ENCODE measurements around the gene MED7. TPM values are rescaled to one million over a fixed set of nuclear protein-coding genes. Genes with fewer than 3 reads are reported as not detected.

MED7 gene
- polyA plus RNA-seq, 5 donors, result 15.8 to 24.5 (median 17.7) TPM

DNA sequence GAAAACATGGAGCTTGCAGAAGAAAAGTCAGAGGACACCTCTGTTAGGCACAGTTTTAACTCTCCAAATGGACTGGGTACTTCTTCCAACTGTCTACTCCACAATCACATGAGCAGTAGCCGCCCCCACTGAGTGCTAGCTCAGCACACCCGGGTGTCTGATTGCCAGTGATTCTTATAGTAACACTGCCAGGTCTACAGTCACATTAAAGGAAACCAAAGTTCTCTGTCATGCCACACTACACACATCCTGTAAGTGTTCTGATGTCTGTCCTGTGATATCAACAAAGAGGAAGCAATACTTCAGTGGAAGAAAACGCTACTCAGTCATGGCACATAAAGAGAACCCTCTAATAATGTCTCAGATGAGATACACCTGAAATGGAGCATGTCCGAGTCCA lies 33.7 kb downstream of the MED7 start, which contains the start of gene HAVCR2:
Gene HAVCR2, minus strand, starts transcription at position 69 of the 400 bp plus-strand sequence. Its CDS starts 61 bp downstream, at position 8.
- DNase-seq, result no peak

DNA sequence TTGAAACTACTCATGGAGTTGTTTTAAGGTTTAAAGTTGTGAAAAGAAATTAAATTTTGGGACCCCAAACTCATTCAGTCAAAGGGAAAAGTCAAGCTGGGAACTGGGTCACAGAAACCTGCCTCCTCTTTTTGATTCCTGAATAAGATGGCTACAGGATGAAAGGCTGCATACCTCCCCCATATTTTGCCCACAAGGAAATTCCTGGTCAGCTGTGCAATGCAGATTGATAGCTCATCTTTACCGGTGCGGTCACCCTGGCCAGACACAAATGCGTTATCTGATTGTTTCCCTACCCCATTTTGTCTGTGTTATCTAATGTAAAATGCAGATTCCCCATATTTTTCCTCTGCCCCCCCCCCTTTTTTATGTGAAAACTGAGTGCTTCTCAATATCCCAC lies 35.2 kb downstream of the MED7 start:
- no peak for DNase-seq

DNA sequence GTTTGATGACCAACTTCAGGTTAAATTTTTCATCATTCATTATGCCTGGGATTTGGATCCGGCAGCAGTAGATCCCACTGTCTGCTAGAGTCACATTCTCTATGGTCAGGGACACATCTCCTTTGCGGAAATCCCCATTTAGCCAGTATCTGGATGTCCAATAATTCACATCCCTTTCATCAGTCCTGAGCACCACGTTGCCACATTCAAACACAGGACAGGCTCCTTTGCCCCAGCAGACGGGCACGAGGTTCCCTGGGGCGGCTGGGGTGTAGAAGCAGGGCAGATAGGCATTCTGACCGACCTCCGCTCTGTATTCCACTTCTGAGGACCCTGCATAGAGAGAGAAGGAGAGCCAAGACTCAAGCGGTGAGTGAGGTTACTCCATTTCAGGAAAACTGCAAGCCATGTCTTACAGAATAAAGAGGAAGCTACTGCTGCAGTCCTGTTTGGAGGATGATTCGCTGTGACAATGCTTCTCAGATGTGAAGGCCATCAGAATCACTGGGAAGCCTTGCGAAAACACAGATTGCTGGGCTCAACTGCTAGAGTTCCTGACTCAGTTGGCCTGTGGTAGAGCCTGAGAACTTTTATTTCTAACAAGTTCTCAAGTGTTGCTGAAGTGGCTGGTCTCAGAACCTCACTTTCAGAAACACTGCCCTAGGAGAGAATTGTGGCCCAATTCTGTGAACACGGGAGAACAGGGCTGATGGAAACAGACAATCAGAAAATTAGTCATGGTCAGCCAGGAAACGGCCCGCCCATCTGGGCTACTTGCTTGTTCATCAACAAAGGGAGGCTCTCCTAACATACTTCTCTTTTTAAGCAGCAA lies 35.8 kb downstream of the MED7 start:
- DNase-seq, result no peak

DNA sequence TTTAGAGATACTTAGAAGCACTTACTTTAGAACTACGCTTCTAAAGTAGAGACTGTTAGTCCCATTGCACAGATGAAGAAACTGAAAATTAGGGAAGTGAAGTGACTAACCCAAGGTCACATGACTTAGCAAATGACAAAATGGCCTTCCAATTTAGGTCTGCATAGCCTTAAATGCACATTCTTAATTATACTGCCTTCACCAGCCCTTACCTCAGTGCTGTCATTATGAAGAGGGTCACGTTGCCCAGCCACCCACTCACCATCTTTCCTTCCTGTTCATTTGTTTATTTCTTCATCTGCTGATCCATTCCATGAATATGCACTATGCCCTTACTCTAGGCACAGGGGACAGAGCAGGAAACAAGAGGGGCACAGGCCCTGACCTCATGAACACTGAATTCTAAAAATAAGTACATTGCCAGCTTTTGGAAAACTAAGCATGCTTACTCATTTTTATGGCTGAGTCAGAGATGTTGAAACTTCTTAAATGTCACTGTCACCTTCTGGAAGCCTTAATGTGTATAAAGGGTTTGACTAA lies 42.5 kb downstream of the MED7 start:
- no peak for DNase-seq

DNA sequence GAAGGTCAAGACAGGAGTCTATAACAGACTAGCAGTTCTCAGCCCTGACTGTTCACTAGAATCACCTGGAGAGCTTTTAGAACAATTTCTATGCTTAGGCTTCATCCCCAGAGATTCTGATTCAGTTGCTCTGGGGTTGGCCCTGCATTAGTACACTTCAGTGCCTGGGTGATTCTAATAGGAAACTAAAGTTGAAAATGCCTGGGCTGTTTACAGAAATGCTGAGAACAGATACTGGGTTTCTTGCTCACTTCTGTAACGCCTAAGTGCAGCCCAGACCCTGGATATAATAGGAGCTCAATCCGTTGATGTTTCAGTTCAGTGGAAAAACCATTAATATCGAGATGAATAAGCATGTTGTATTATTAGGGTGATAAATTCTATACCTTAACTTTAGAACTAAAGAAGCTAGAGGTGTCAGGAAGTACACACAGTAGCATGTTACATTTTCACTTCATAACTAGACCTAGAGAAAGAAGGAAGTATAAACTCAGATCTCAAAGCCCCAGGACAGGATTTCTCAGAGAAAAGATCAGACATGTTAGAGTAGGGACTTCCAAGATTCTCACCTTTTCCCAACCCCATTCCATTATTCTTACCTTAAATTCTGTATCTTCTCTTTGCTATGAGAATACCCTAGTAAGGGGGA lies 54.2 kb downstream of the MED7 start:
- DNase-seq, result no peak

Other genes starting within 250 kb of the MED7 start
- 1 to 10 TPM in 1 of 5 donors, under 1 TPM in 4; 0.33 to 1.3 (median 0.69) TPM for gene TIMD4, start 179.6 kb downstream of the MED7 start, polyA plus RNA-seq (ENCODE audit: insufficient read depth in 1 of 5, insufficient read length in 5 of 5, low replicate concordance in 1 of 5)
- 1 to 10 TPM in 3 of 5 donors, under 1 TPM in 2; 0.24 to 1.5 (median 1.1) TPM for gene HAVCR1, start 83.7 kb downstream of the MED7 start, polyA plus RNA-seq (ENCODE audit: insufficient read depth in 1 of 5, insufficient read length in 5 of 5, low replicate concordance in 1 of 5)
- gene HAVCR2, start 33.8 kb downstream of the MED7 start, polyA plus RNA-seq (ENCODE audit: insufficient read depth in 1 of 5, insufficient read length in 5 of 5, low replicate concordance in 1 of 5), result 1 to 10 TPM; 2.3 to 2.9 (median 2.5) TPM
- not detected for gene GARIN3, start 23.4 kb upstream of the MED7 start, polyA plus RNA-seq (ENCODE audit: insufficient read depth in 1 of 5, insufficient read length in 5 of 5, low replicate concordance in 1 of 5)
- 1 to 10 TPM in 1 of 5 donors, under 1 TPM in 4; 0.75 to 1.2 (median 0.90) TPM for gene ITK, start 38.0 kb upstream of the MED7 start, polyA plus RNA-seq (ENCODE audit: insufficient read depth in 1 of 5, insufficient read length in 5 of 5, low replicate concordance in 1 of 5)
- gene CYFIP2, start 123.3 kb upstream of the MED7 start, polyA plus RNA-seq (ENCODE audit: insufficient read depth in 1 of 5, insufficient read length in 5 of 5, low replicate concordance in 1 of 5), result 10 to 100 TPM; 23.0 to 34.6 (median 30.8) TPM

All from right lung (tissue), 5 donors.